ENCODE measurements around the gene GNPNAT1. TPM values are rescaled to one million over a fixed set of nuclear protein-coding genes. Genes with fewer than 3 reads are reported as not detected.

The GNPNAT1 gene
- total RNA-seq, 1 experiment from 2014 or later, result 33.9 TPM

DNA sequence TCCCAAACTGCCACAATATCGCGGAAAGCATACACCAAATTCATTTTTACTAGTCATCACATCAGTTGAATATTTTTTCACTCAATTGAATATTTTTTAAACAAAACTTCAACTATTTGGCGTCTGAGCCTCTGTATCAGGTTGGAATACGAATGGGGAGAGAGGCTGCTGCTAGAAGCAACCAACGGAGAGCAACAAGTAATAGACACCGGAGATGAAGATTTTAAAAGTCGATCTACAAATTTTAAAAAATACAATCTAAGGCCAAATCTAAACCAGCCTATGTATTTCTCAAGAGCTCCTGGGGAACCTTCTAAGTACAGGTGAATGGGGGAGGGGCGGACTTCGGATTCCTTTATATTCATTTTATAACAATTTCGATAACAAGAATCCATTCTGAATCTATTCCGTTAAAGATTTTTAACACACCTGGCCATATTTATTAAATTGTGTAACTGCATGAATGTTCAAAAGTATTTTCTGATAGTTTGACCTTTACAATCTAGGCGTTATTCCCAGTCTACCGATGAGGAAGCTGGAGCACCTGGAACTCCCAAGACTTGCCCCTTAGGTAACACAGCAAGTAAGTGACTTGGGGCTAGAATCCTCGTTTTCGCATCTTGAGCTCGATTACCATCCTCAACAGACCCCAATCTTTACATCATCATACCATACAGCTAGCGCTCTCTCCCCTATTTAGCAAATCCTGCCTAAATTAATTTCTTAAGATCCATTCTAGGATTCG is 1.2 kb downstream of the GNPNAT1 start:
- no peaks in the 10 kb centered on the region for H3K36me3 ChIP-seq (ENCODE audit: insufficient read depth, low read length, poor library complexity, severe bottlenecking)
- intact Hi-C loops (cut with micrococcal nuclease; ENCODE audit: unreplicated experiment), result no loop called here
- H3K27me3 ChIP-seq (replicated peaks; ENCODE audit: insufficient read depth, low read depth, low read length, poor library complexity), result no peaks in the 10 kb centered on the region
- DNase-seq (ENCODE audit: low spot score), result no peak
- POLR2A ChIA-PET (ENCODE audit: low non-redundant PET), result no interaction called here
- peak overlapping the region; percentile 83 for H3K27ac ChIP-seq (ENCODE audit: low read depth, low read length, poor library complexity, severe bottlenecking)
- peaks cover 13% of the 10 kb centered on the region for H3K4me1 ChIP-seq (ENCODE audit: insufficient read depth, low read length, poor library complexity, severe bottlenecking)
- TF ChIP-seq, protein P1, sequence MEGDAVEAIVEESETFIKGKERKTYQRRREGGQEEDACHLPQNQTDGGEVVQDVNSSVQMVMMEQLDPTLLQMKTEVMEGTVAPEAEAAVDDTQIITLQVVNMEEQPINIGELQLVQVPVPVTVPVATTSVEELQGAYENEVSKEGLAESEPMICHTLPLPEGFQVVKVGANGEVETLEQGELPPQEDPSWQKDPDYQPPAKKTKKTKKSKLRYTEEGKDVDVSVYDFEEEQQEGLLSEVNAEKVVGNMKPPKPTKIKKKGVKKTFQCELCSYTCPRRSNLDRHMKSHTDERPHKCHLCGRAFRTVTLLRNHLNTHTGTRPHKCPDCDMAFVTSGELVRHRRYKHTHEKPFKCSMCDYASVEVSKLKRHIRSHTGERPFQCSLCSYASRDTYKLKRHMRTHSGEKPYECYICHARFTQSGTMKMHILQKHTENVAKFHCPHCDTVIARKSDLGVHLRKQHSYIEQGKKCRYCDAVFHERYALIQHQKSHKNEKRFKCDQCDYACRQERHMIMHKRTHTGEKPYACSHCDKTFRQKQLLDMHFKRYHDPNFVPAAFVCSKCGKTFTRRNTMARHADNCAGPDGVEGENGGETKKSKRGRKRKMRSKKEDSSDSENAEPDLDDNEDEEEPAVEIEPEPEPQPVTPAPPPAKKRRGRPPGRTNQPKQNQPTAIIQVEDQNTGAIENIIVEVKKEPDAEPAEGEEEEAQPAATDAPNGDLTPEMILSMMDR (conservative IDR thresholded peaks at IDR 0.05; ENCODE audit: low read depth, low read length), result no peak
- TF ChIP-seq EZH2 (IDR thresholded peaks at IDR 0.05; ENCODE audit: borderline replicate concordance, low read depth, low read length, poor library complexity, severe bottlenecking), result no peak
- TSS peak; percentile 40 for BruUV-seq (replicated peaks)
- H3K9me3 ChIP-seq (ENCODE audit: low read depth, low read length, poor library complexity, severe bottlenecking), result no peaks in the 10 kb centered on the region
- H3K4me3 ChIP-seq (ENCODE audit: low read depth, low read length, poor library complexity, severe bottlenecking), result peak overlapping the region; percentile 73
- CTCF ChIA-PET, result interaction anchor here (1.0 kb wide), 1 partner anchor 516 kb away, joined by 3 read pairs; no protein-coding TSS in a partner anchor

DNA sequence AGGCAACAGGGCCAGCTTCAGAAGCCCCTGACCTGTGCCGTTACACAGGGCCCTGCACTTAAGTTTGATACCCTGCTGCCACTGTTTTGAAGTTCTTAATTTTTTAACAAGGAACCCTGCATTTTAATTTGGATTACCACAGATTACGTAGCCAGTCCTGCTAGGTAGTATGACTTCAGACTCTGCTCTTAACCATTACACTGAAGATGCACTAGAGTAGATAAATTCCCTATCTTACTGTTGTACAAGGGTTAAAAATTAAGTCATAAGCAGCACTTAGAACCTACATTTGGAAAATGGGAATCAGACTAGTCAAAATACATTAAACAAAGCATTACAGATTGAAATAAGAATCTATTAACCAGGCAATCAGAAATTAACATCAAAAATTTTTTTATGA is 2.3 kb downstream of the GNPNAT1 start:
- intact Hi-C loops (cut with micrococcal nuclease; ENCODE audit: unreplicated experiment), result no loop called here
- DNase-seq (ENCODE audit: low spot score), result no peak
- peaks cover 6% of the 10 kb centered on the region for H3K36me3 ChIP-seq (ENCODE audit: insufficient read depth, low read length, poor library complexity, severe bottlenecking)
- CTCF ChIA-PET, result no interaction called here
- TF ChIP-seq EZH2 (IDR thresholded peaks at IDR 0.05; ENCODE audit: borderline replicate concordance, low read depth, low read length, poor library complexity, severe bottlenecking), result no peak
- TF ChIP-seq, protein P1 (conservative IDR thresholded peaks at IDR 0.05; ENCODE audit: low read depth, low read length), result no peak
- peaks cover 13% of the 10 kb centered on the region for H3K4me1 ChIP-seq (ENCODE audit: insufficient read depth, low read length, poor library complexity, severe bottlenecking)
- no TSS peak for BruUV-seq (replicated peaks)
- POLR2A ChIA-PET (ENCODE audit: low non-redundant PET), result no interaction called here
- no peaks in the 10 kb centered on the region for H3K27me3 ChIP-seq (replicated peaks; ENCODE audit: insufficient read depth, low read depth, low read length, poor library complexity)
- H3K9me3 ChIP-seq (ENCODE audit: low read depth, low read length, poor library complexity, severe bottlenecking), result no peaks in the 10 kb centered on the region
- no peak overlapping the region for H3K27ac ChIP-seq (ENCODE audit: low read depth, low read length, poor library complexity, severe bottlenecking)
- no peak overlapping the region for H3K4me3 ChIP-seq (ENCODE audit: low read depth, low read length, poor library complexity, severe bottlenecking)

DNA sequence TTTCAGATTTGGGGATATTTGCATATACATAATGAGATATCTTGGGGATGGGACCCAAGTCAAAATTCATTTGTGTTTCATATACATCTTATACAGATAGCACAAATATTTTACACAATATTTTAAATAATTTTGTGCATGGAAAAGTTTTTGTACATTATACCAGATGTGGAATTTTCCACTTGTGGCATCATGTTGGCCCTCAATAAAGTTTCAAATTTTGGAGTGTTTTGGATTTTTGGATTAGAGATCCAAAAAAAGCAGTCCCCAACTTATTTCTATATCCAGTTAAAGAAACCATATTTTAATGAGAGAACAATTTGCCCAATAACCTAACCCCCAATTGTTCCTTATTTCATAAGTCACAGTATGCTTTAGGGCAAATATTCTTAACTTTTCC is 4.5 kb downstream of the GNPNAT1 start:
- Histone ChIP-seq H3K4me3 (ENCODE audit: low read depth, low read length, poor library complexity, severe bottlenecking) (no peak overlapping the region), H3K9me3 (ENCODE audit: low read depth, low read length, poor library complexity, severe bottlenecking) (no peaks in the 10 kb centered on the region), H3K27me3 (replicated peaks; ENCODE audit: insufficient read depth, low read depth, low read length, poor library complexity) (no peaks in the 10 kb centered on the region), H3K27ac (ENCODE audit: low read depth, low read length, poor library complexity, severe bottlenecking) (no peak overlapping the region), H3K36me3 (ENCODE audit: insufficient read depth, low read length, poor library complexity, severe bottlenecking) (peaks cover 14% of the 10 kb centered on the region), H3K4me1 (ENCODE audit: insufficient read depth, low read length, poor library complexity, severe bottlenecking) (peaks cover 13% of the 10 kb centered on the region)
- BruUV-seq (replicated peaks), result no TSS peak
- ChIA-PET POLR2A (ENCODE audit: low non-redundant PET) (no interaction called here), CTCF (no interaction called here)
- DNase-seq (ENCODE audit: low spot score), result no peak
- intact Hi-C loops (cut with micrococcal nuclease; ENCODE audit: unreplicated experiment), result no loop called here
- TF ChIP-seq EZH2 (IDR thresholded peaks at IDR 0.05; ENCODE audit: borderline replicate concordance, low read depth, low read length, poor library complexity, severe bottlenecking), result no peak
- TF ChIP-seq, protein P1 (conservative IDR thresholded peaks at IDR 0.05; ENCODE audit: low read depth, low read length), result no peak

Measured in A673 (cell line).